ENCODE measurements around the gene CP. TPM values are rescaled to one million over a fixed set of nuclear protein-coding genes. Genes with fewer than 3 reads are reported as not detected.

CP gene
- total and polyA plus RNA-seq, 12 donors: 0.48 to 17.2 (median 5.4) TPM

DNA sequence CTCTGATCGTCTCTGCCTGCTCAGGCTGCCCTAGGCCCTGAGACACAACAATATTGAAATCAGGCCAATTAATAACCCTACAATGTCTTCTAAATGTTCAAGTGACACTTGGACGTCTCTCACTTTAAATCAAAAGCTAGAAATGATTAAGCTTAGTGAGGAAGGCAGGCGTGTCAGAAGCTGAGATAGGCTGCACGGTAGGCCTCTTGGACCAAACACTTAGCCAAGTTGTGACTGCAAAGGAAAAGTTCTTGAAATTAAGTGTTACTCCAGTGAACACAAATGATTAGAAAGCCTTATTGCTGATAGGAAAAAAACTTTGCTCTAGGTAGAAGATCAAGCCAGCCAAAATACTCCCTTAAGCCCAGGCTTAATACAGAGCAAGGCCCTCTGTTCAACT lies 90.0 kb downstream of the CP start:
- Histone ChIP-seq H3K27me3 (no peaks in the 10 kb centered on the region), H3K9me3 (replicated peaks in 1 of 3) (no peaks in the 10 kb centered on the region), H3K36me3 (replicated peaks in 1 of 2) (no peaks in the 10 kb centered on the region), H3K4me3 (peak overlapping the region in 1 of 4 donors; percentile 6), H3K27ac (peak overlapping the region in 4 of 5 donors; percentile 20 to 91 (median 36)), H3K4me1 (replicated peaks in 1 of 2) (peaks cover 10 to 43% of the 10 kb centered on the region in 2 donors)
- no peak for DNase-seq
- TF ChIP-seq POLR2A (IDR thresholded peaks at IDR 0.05): no peak
- TF ChIP-seq, protein P1, sequence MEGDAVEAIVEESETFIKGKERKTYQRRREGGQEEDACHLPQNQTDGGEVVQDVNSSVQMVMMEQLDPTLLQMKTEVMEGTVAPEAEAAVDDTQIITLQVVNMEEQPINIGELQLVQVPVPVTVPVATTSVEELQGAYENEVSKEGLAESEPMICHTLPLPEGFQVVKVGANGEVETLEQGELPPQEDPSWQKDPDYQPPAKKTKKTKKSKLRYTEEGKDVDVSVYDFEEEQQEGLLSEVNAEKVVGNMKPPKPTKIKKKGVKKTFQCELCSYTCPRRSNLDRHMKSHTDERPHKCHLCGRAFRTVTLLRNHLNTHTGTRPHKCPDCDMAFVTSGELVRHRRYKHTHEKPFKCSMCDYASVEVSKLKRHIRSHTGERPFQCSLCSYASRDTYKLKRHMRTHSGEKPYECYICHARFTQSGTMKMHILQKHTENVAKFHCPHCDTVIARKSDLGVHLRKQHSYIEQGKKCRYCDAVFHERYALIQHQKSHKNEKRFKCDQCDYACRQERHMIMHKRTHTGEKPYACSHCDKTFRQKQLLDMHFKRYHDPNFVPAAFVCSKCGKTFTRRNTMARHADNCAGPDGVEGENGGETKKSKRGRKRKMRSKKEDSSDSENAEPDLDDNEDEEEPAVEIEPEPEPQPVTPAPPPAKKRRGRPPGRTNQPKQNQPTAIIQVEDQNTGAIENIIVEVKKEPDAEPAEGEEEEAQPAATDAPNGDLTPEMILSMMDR (IDR thresholded peaks at IDR 0.05): no peak
- intact Hi-C loops (cut with DNase I): no loop called here
- 56 to 71% (median 62%) methylated on average over 4 of the region's 4 CpGs for WGBS, 4 donors

DNA sequence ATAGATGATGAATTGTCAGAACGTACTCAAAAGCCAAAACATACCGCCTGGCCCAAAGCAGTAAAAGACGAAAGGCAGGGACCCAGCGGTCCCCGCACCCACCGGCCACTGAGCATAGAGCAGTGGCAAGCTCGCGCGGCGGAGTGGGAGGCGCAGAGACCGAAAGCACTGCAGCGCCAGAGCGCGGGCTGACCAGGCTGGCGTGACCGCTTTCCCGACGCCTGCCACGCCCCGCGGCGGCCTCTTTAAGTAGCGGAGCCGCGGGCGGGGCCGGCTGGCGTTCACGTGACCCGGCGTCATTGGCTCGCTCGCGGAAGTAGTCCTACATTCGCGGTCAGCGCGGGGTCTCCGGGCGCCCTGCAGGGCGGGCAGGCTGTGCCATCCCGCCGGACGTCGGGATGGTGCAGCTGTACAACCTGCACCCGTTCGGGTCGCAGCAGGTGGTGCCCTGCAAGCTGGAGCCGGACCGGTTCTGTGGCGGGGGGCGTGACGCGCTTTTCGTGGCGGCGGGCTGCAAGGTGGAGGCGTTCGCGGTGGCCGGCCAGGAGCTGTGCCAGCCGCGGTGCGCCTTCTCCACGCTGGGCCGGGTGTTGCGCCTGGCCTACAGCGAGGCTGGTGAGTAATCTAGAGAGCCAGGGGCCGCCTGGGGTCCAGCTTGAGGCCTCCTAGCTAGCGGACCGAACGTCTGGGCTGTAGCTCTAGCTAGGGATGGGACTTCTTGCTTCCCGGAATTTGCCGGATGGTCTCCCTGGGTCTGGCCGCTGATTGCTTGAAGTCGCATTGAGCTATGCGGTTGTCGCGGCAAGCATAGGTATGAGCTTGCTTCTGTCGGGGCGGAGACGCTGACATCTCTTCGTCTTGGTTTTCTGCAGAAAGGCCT lies 92.1 kb downstream of the CP start, which contains the start of gene HPS3:
Gene HPS3 (plus strand): TSS at position 313 of the 880 bp plus-strand sequence. CDS start 86 bp downstream, at position 399.
- H3K27me3 ChIP-seq: no peaks in the 10 kb centered on the region
- WGBS, 4 donors: 0 to 1% (median 1%) methylated on average over 15 to 84 of the region's 84 CpGs
- DNase-seq: peak; percentile 88 to 96 (median 93)
- TF ChIP-seq, protein P1 (IDR thresholded peaks at IDR 0.05): no peak
- peak; percentile 94 to 99 for TF ChIP-seq POLR2A (IDR thresholded peaks at IDR 0.05)
- H3K9me3 ChIP-seq (replicated peaks in 1 of 3): no peaks in the 10 kb centered on the region
- H3K27ac ChIP-seq: peak within 1 kb of the TSS in 4 of 5 donors; percentile 81 to 91 (median 86)
- H3K36me3 ChIP-seq (replicated peaks in 1 of 2): no peaks in the 10 kb centered on the region
- peaks cover 0 to 36% of the 10 kb centered on the region in 2 donors for H3K4me1 ChIP-seq (replicated peaks in 1 of 2)
- intact Hi-C loops (cut with DNase I): loop anchor here in 1 of 2 donors (10.0 kb wide), 1 partner anchor 55 kb away; no protein-coding TSS in a partner anchor
- peak within 1 kb of the TSS; percentile 33 to 74 (median 70) for H3K4me3 ChIP-seq

DNA sequence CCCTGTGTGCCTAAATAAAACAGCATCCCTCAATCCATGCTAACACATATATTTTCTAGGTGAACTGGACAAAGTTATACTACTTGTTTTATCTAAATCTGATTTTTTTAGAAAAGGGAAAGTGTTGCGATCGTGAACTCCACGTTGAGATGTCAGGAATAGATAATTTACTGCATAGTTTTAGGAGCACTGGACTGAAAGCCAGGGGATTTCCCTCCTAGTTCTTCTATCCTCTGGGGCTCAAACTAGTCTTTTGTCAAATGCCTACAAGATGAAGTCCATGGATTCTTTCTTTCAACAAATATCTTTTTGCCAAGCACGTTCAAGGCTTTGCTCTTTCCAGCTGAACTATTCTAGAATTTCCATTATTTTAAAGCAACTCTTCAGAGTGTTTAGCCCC lies 92.8 kb downstream of the CP start:
- H3K27ac ChIP-seq: peak overlapping the region in 4 of 5 donors; percentile 81 to 91 (median 86)
- peaks cover 0 to 29% of the 10 kb centered on the region in 2 donors for H3K4me1 ChIP-seq (replicated peaks in 1 of 2)
- intact Hi-C loops (cut with DNase I): loop anchor here in 1 of 2 donors (10.0 kb wide), 1 partner anchor 56 kb away; no protein-coding TSS in a partner anchor
- H3K27me3 ChIP-seq: no peaks in the 10 kb centered on the region
- DNase-seq: no peak
- no peaks in the 10 kb centered on the region for H3K36me3 ChIP-seq (replicated peaks in 1 of 2)
- WGBS, 4 donors: 0 to 5% (median 2%) methylated on average over 4 of the region's 4 CpGs
- H3K9me3 ChIP-seq (replicated peaks in 1 of 3): no peaks in the 10 kb centered on the region
- H3K4me3 ChIP-seq: peak overlapping the region in 2 of 4 donors; percentile 67 to 74
- TF ChIP-seq, protein P1 (IDR thresholded peaks at IDR 0.05): no peak
- TF ChIP-seq POLR2A (IDR thresholded peaks at IDR 0.05): no peak
